Parathyroid adenoma (tissue), 2 donors: Measurements from ENCODE around the gene AUTS2.

Source experiments
- H2AFZ ChIP-seq: fragments of 300-600 bp; sonication (generic); one replicate; pipeline ENCODE4 v1.7.0; 2017; ENCODE audit warnings: antibody characterized with exemption, mild to moderate bottlenecking
- H3K27ac ChIP-seq: fragments of 300-600 bp; sonication (generic); one replicate; pipeline ENCODE4 v1.7.0; 2017
- H3K27me3 ChIP-seq: fragments of 300-600 bp; sonication (generic); one replicate; pipeline ENCODE4 v1.7.0; 2017; ENCODE audit warnings: low read length; ENCODE audit not compliant: control insufficient read depth, insufficient read depth
- H3K36me3 ChIP-seq: fragments of 300-600 bp; sonication (generic); one replicate; pipeline ENCODE4 v1.7.0; 2017; ENCODE audit warnings: low read length; ENCODE audit not compliant: control insufficient read depth, insufficient read depth
- H3K4me1 ChIP-seq: fragments of 300-600 bp; sonication (generic); one replicate; pipeline ENCODE4 v1.7.0; 2017; ENCODE audit warnings: control low read depth
- H3K4me2 ChIP-seq: fragments of 300-600 bp; sonication (generic); one replicate; pipeline ENCODE4 v1.7.0; 2017; ENCODE audit warnings: low read length
- H3K4me3 ChIP-seq: fragments of 300-600 bp; sonication (generic); one replicate; pipeline ENCODE4 v1.7.0; 2017; ENCODE audit warnings: low read depth, low read length
- H3K79me2 ChIP-seq: fragments of 300-600 bp; sonication (generic); one replicate; pipeline ENCODE4 v1.7.0; 2017; ENCODE audit warnings: control low read depth
- H3K9ac ChIP-seq: fragments of 300-600 bp; sonication (generic); one replicate; pipeline ENCODE4 v1.7.0; 2017; ENCODE audit warnings: mild to moderate bottlenecking
- H3K9me3 ChIP-seq: fragments of 300-600 bp; sonication (generic); one replicate; pipeline ENCODE4 v1.7.0; 2017; ENCODE audit warnings: low read length; ENCODE audit not compliant: control insufficient read depth
- CTCF ChIP-seq: fragments of 300-600 bp; sonication (generic); IDR thresholded peaks from one replicate; pipeline ENCODE4 v1.7.0; 2017; ENCODE audit warnings: antibody characterized with exemption, mild to moderate bottlenecking
- donor health status: primary hyperparathyroidism.

AUTS2 gene

GRCh38 chr7:70527520-70528115 is 929.3 kb downstream of the AUTS2 start:
- Histone ChIP-seq H3K4me2 (no peak overlapping the region), H3K79me2 (no peaks in the 10 kb centered on the region), H3K9ac (no peak overlapping the region), H3K9me3 (no peaks in the 10 kb centered on the region), H3K36me3 (no peaks in the 10 kb centered on the region), H3K4me1 (peaks cover 6% of the 10 kb centered on the region), H3K27me3 (no peaks in the 10 kb centered on the region), H3K4me3 (no peak overlapping the region), H2AFZ (no peak overlapping the region), H3K27ac (no peak overlapping the region)
- no peak for TF ChIP-seq CTCF

GRCh38 chr7:70529436-70529835 is 931.2 kb downstream of the AUTS2 start:
- Histone ChIP-seq H3K79me2 (no peaks in the 10 kb centered on the region), H3K4me1 (peaks cover 6% of the 10 kb centered on the region)
- no peak for TF ChIP-seq CTCF

GRCh38 chr7:70529914-70530585 is 931.8 kb downstream of the AUTS2 start:
- no peak overlapping the region for H3K27ac ChIP-seq
- H3K4me1 ChIP-seq: peaks cover 6% of the 10 kb centered on the region
- no peaks in the 10 kb centered on the region for H3K36me3 ChIP-seq
- no peak overlapping the region for H3K9ac ChIP-seq
- H3K4me2 ChIP-seq: no peak overlapping the region
- no peaks in the 10 kb centered on the region for H3K27me3 ChIP-seq
- no peak for TF ChIP-seq CTCF
- no peaks in the 10 kb centered on the region for H3K9me3 ChIP-seq
- H3K79me2 ChIP-seq: no peaks in the 10 kb centered on the region
- H2AFZ ChIP-seq: no peak overlapping the region
- H3K4me3 ChIP-seq: no peak overlapping the region

More at GRCh38 chr7:70529436-70529835, 931.2 kb downstream of the AUTS2 start:
- H3K4me3 ChIP-seq: no peak overlapping the region
- H3K4me2 ChIP-seq: no peak overlapping the region
- H3K27ac ChIP-seq: no peak overlapping the region
- H3K36me3 ChIP-seq: no peaks in the 10 kb centered on the region
- no peak overlapping the region for H2AFZ ChIP-seq
- H3K9ac ChIP-seq: no peak overlapping the region
- H3K9me3 ChIP-seq: no peaks in the 10 kb centered on the region
- no peaks in the 10 kb centered on the region for H3K27me3 ChIP-seq

GRCh38 chr7:70533614-70534013 is 935.3 kb downstream of the AUTS2 start:
- Histone ChIP-seq H3K27ac (no peak overlapping the region), H3K36me3 (no peaks in the 10 kb centered on the region)
- TF ChIP-seq CTCF: no peak

GRCh38 chr7:70539205-70539604 is 940.9 kb downstream of the AUTS2 start:
- Histone ChIP-seq H3K79me2 (no peaks in the 10 kb centered on the region), H3K4me3 (no peak overlapping the region), H3K4me1 (peaks cover 3% of the 10 kb centered on the region), H3K9me3 (no peaks in the 10 kb centered on the region), H3K27me3 (no peaks in the 10 kb centered on the region), H3K27ac (no peak overlapping the region), H2AFZ (no peak overlapping the region), H3K4me2 (no peak overlapping the region), H3K9ac (no peak overlapping the region), H3K36me3 (no peaks in the 10 kb centered on the region)
- TF ChIP-seq CTCF: no peak

More at GRCh38 chr7:70533614-70534013, 935.3 kb downstream of the AUTS2 start:
- no peaks in the 10 kb centered on the region for H3K4me1 ChIP-seq
- H3K4me2 ChIP-seq: no peak overlapping the region
- H3K79me2 ChIP-seq: no peaks in the 10 kb centered on the region
- H3K27me3 ChIP-seq: no peaks in the 10 kb centered on the region
- H3K9ac ChIP-seq: no peak overlapping the region
- no peak overlapping the region for H3K4me3 ChIP-seq
- no peak overlapping the region for H2AFZ ChIP-seq
- no peaks in the 10 kb centered on the region for H3K9me3 ChIP-seq
